ENCODE data around the gene PGF. TPM values are rescaled to one million over a fixed set of nuclear protein-coding genes. Genes with fewer than 3 reads are reported as not detected.

PGF gene
- total and polyA plus RNA-seq, 2 of the 13 experiments (the other 11 are each of a cell fraction or from before 2014, with no cell fraction given): 10.7 to 27.5 TPM

- 76% methylated on average over 4 of the region's 4 CpGs for WGBS (ENCODE audit: low lambda C conversion rate)
- CTCF ChIA-PET (ENCODE audit: low intra/inter-chr PET ratio, low total read pairs): no interaction called here
- peaks cover 35% of the 10 kb centered on the region for H3K4me1 ChIP-seq (ENCODE audit: insufficient read depth, low read length)
These were observed 23.6 kb upstream of the PGF start for GRCh38 chr14:74979029-74979428.

More at GRCh38 chr14:74979029-74979428, 23.6 kb upstream of the PGF start:
- no peak for FAIRE-seq
- H3K9ac ChIP-seq (ENCODE audit: insufficient read depth, low read depth, low read length): no peak overlapping the region
- DNase-seq (ENCODE audit: low spot score): no peak
- no peaks in the 10 kb centered on the region for H3K79me2 ChIP-seq (ENCODE audit: insufficient read depth, low read length)
- H3K9me3 ChIP-seq (ENCODE audit: low read length): no peaks in the 10 kb centered on the region
- no peak overlapping the region for H3K4me2 ChIP-seq (ENCODE audit: low read depth, low read length)
- no TSS peak for BruUV-seq (replicated peaks)
- H2AFZ ChIP-seq (ENCODE audit: low read length): no peak overlapping the region
- TF ChIP-seq ZNF768 (CRISPR knock-in tag; IDR thresholded peaks at IDR 0.05) (peak; percentile 21; the same call in 1 of the 2 replicates), ZKSCAN5 (CRISPR knock-in tag; IDR thresholded peaks at IDR 0.05) (no peak), ZNF251 (CRISPR knock-in tag; IDR thresholded peaks at IDR 0.05) (no peak), SAFB2 (CRISPR knock-in tag; IDR thresholded peaks at IDR 0.05; ENCODE audit: borderline replicate concordance, low read depth) (no peak)
- TF ChIP-seq, protein P1, sequence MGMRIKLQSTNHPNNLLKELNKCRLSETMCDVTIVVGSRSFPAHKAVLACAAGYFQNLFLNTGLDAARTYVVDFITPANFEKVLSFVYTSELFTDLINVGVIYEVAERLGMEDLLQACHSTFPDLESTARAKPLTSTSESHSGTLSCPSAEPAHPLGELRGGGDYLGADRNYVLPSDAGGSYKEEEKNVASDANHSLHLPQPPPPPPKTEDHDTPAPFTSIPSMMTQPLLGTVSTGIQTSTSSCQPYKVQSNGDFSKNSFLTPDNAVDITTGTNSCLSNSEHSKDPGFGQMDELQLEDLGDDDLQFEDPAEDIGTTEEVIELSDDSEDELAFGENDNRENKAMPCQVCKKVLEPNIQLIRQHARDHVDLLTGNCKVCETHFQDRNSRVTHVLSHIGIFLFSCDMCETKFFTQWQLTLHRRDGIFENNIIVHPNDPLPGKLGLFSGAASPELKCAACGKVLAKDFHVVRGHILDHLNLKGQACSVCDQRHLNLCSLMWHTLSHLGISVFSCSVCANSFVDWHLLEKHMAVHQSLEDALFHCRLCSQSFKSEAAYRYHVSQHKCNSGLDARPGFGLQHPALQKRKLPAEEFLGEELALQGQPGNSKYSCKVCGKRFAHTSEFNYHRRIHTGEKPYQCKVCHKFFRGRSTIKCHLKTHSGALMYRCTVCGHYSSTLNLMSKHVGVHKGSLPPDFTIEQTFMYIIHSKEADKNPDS (CRISPR knock-in tag; IDR thresholded peaks at IDR 0.05): no peak
- TF ChIP-seq, protein P2, sequence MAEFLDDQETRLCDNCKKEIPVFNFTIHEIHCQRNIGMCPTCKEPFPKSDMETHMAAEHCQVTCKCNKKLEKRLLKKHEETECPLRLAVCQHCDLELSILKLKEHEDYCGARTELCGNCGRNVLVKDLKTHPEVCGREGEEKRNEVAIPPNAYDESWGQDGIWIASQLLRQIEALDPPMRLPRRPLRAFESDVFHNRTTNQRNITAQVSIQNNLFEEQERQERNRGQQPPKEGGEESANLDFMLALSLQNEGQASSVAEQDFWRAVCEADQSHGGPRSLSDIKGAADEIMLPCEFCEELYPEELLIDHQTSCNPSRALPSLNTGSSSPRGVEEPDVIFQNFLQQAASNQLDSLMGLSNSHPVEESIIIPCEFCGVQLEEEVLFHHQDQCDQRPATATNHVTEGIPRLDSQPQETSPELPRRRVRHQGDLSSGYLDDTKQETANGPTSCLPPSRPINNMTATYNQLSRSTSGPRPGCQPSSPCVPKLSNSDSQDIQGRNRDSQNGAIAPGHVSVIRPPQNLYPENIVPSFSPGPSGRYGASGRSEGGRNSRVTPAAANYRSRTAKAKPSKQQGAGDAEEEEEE (CRISPR knock-in tag; IDR thresholded peaks at IDR 0.05; ENCODE audit: borderline replicate concordance): no peak
- POLR2A ChIA-PET: interaction anchor here (0.6 to 1.4 kb wide), 5 partner anchors 10 to 266 kb away, joined by 3 to 8 read pairs (median 3); partner anchors contain the start of genes PGF and ZC2HC1C
- H4K20me1 ChIP-seq (ENCODE audit: insufficient read depth, low read length): no peaks in the 10 kb centered on the region
- no peak overlapping the region for H3K27ac ChIP-seq (ENCODE audit: extremely low read length, insufficient read depth, low read length)
- H3K27me3 ChIP-seq (ENCODE audit: control insufficient read depth in 1 of 2, insufficient read depth in 2 of 2, low read length in 2 of 2): peaks cover 1 to 47% of the 10 kb centered on the region in 2 experiments; a peak in 4 of 5 replicates
- intact Hi-C loops (cut with micrococcal nuclease; ENCODE audit: unreplicated experiment) (no loop called here), in situ Hi-C loops (cut with HindIII; ENCODE audit: extremely low pct_ligation_motif_present, low pct_unique_long_range_greater_than_20kb) (no loop called here)
- ATAC-seq: no peak
- H3K36me3 ChIP-seq (replicated peaks in 1 of 2; ENCODE audit: control insufficient read depth in 1 of 2, insufficient read depth in 2 of 2, low read length in 2 of 2): no peaks in the 10 kb centered on the region
- no peak overlapping the region for H3K4me3 ChIP-seq (replicated peaks in 1 of 3; ENCODE audit: insufficient read depth in 1 of 3, low read depth in 2 of 3, low read length in 3 of 3)
